HL-60 (cell line): ENCODE measurements around the gene FHIT.
A peak's percentile ranks its signal among the peaks of the same experiment; 100 is the strongest.

ENCODE experiments used
- DNase-seq, 2 experiments: peaks; one replicate each; pipeline ENCODE4 v3.0.0-alpha.2; 2010 to 2020; ENCODE audit warnings: low read depth in 1 of 2, low spot score in 1 of 2
- H3K27ac ChIP-seq: fragments of 250-450 bp; sonication (Bioruptor Pico); replicated peaks from 2 replicates; pipeline ENCODE4 v1.5.1; 2020; ENCODE audit warnings: mild to moderate bottlenecking, moderate library complexity
- H3K27me3 ChIP-seq: fragments of 250-450 bp; sonication (Bioruptor Pico); 2 replicates; pipeline ENCODE4 v1.5.1; 2021; ENCODE audit warnings: mild to moderate bottlenecking, moderate library complexity; ENCODE audit not compliant: insufficient read depth, poor library complexity, severe bottlenecking
- H3K4me3 ChIP-seq: replicated peaks from 2 replicates; pipeline ENCODE4 v1.5.1; 2011; ENCODE audit warnings: mild to moderate bottlenecking, control low read depth, low read length; ENCODE audit not compliant: insufficient read depth
- GABPA ChIP-seq: IDR thresholded peaks from 2 replicates; pipeline ENCODE4 v1.6.1; 2012; ENCODE audit warnings: low read depth
- POLR2AphosphoS5 ChIP-seq: IDR thresholded peaks from 2 replicates; pipeline ENCODE4 v1.6.1; 2012; ENCODE audit warnings: low read depth
- SPI1 ChIP-seq: IDR thresholded peaks from 2 replicates; pipeline ENCODE4 v1.6.1; 2012; ENCODE audit warnings: low read depth, mild to moderate bottlenecking, borderline replicate concordance
- TF ChIP-seq, protein P1 (sequence below): IDR thresholded peaks from one replicate; pipeline ENCODE4 v1.5.1; 2011; ENCODE audit warnings: low read length, control low read depth, inconsistent platforms; ENCODE audit not compliant: insufficient read depth
- TF ChIP-seq, protein P2 (sequence below): IDR thresholded peaks from 2 replicates; pipeline ENCODE4 v1.6.1; 2012; ENCODE audit warnings: low read depth; ENCODE audit not compliant: insufficient replicate concordance

Gene FHIT

DNA sequence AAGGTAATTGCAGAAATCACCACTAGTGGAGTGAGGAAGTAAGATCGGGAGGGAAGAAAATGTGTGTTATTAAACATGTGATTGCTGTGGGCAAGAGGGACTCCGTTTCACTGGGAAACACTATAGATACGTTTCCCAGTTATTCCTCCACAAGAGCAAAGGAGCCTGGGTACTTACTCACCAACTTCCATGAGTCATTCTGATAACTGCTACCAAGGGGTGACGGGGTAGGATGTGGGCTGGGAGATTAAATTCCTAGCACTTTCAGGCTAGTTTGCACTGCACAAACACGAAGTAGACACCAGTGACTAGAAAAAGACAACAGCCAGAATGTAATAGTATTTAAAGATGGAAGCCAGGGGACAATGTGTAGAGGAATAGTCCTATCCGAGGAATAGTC, 1388.6 kb downstream of the FHIT start:
- Histone ChIP-seq H3K27me3 (no peaks in the 10 kb centered on the region), H3K27ac (no peak overlapping the region), H3K4me3 (no peak overlapping the region)
- TF ChIP-seq, protein P1, sequence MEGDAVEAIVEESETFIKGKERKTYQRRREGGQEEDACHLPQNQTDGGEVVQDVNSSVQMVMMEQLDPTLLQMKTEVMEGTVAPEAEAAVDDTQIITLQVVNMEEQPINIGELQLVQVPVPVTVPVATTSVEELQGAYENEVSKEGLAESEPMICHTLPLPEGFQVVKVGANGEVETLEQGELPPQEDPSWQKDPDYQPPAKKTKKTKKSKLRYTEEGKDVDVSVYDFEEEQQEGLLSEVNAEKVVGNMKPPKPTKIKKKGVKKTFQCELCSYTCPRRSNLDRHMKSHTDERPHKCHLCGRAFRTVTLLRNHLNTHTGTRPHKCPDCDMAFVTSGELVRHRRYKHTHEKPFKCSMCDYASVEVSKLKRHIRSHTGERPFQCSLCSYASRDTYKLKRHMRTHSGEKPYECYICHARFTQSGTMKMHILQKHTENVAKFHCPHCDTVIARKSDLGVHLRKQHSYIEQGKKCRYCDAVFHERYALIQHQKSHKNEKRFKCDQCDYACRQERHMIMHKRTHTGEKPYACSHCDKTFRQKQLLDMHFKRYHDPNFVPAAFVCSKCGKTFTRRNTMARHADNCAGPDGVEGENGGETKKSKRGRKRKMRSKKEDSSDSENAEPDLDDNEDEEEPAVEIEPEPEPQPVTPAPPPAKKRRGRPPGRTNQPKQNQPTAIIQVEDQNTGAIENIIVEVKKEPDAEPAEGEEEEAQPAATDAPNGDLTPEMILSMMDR = no peak
- TF ChIP-seq SPI1 (no peak), POLR2AphosphoS5 (no peak), GABPA (no peak)
- TF ChIP-seq, protein P2, sequence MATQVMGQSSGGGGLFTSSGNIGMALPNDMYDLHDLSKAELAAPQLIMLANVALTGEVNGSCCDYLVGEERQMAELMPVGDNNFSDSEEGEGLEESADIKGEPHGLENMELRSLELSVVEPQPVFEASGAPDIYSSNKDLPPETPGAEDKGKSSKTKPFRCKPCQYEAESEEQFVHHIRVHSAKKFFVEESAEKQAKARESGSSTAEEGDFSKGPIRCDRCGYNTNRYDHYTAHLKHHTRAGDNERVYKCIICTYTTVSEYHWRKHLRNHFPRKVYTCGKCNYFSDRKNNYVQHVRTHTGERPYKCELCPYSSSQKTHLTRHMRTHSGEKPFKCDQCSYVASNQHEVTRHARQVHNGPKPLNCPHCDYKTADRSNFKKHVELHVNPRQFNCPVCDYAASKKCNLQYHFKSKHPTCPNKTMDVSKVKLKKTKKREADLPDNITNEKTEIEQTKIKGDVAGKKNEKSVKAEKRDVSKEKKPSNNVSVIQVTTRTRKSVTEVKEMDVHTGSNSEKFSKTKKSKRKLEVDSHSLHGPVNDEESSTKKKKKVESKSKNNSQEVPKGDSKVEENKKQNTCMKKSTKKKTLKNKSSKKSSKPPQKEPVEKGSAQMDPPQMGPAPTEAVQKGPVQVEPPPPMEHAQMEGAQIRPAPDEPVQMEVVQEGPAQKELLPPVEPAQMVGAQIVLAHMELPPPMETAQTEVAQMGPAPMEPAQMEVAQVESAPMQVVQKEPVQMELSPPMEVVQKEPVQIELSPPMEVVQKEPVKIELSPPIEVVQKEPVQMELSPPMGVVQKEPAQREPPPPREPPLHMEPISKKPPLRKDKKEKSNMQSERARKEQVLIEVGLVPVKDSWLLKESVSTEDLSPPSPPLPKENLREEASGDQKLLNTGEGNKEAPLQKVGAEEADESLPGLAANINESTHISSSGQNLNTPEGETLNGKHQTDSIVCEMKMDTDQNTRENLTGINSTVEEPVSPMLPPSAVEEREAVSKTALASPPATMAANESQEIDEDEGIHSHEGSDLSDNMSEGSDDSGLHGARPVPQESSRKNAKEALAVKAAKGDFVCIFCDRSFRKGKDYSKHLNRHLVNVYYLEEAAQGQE = no peak
- no peak for DNase-seq

DNA sequence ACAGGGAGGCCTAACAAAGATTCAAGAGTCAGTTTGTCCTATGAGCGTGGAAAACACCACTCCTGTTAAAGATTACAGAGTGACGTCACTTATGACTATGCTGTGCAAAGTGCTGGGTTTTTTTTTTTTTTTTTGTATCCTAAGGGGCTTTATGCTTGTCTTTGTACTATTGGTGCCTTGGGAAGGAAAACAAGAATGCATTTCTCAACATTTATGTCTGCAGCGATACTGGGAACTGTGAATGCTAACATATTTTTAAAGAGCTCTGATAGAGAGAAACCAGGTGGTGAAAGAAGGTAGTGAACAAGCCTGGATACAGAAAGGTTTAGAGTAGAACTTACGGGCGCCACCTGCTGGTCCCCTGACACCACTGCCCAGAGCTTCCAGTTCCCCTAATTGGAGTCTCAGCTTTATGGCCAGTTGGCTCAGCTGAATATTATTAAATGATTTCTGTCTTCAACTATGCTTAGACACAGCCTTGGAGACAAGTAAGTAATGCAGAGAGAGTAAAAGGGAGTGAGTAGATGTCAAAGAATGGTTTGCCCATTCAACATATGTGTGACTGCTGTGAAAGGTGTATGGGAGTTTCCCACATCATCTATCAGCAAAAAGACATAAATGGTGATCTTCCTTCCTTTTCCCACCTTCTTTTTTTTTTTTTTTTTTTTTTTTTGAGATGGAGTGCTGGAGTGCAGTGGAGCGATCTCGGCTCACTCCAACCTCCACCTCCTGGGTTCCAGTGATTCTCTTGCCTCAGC, 1393.5 kb downstream of the FHIT start:
- H3K27ac ChIP-seq = no peak overlapping the region
- DNase-seq = peak; percentile 24 to 72
- no peaks in the 10 kb centered on the region for H3K27me3 ChIP-seq
- TF ChIP-seq, protein P1 = peak; percentile 96
- peak; percentile 79; the same call in 1 of the 2 replicates for TF ChIP-seq SPI1
- no peak for TF ChIP-seq GABPA
- H3K4me3 ChIP-seq = no peak overlapping the region

DNA sequence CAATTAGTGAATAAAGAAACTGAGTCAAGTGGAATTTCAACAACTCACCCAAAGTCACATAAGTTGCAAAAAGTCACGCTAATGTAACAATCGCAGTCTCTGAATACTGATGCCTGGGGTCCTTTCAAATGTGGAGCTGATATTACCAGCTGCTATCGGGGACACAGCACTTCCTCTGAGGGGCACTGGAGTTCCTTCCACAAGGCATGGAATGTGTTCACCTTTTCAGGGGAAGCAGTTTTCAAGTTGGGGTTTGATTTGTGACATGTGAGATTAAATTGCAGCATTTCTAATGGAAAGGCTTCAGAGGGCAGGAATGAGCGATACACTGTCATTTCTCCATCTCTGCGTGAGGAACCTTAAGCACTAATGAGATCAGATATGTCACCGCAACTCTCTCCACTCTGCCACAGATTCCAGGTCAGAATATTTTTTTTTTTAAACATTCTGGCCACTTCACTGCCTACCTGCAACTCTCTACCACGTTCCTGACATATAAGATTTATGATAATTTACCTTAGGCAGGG, 1394.3 kb downstream of the FHIT start:
- TF ChIP-seq, protein P1 = no peak
- no peak for TF ChIP-seq GABPA
- no peak for TF ChIP-seq SPI1
- TF ChIP-seq, protein P2 = no peak
- TF ChIP-seq POLR2AphosphoS5 = no peak
- no peaks in the 10 kb centered on the region for H3K27me3 ChIP-seq
- no peak overlapping the region for H3K27ac ChIP-seq
- no peak overlapping the region for H3K4me3 ChIP-seq
- no peak for DNase-seq
